ENCODE measurements around the gene NBL1. TPM values are rescaled to one million over a fixed set of nuclear protein-coding genes. Genes with fewer than 3 reads are reported as not detected.

The NBL1 gene
- total and polyA plus RNA-seq, 9 of the 15 experiments (the other 6 are each of a cell fraction or from before 2014, with no cell fraction given) = 0.10 to 3.7 (median 1.8) TPM; not detected in 1

GRCh38 chr1:19682257-19682656 lies 38.1 kb downstream of the NBL1 start:
- no peak overlapping the region for H2AFZ ChIP-seq (ENCODE audit: low read depth, low read length)
- no peak overlapping the region for H3K27ac ChIP-seq (ENCODE audit: extremely low read depth, low read depth, low read length)
- no peaks in the 10 kb centered on the region for H3K9me1 ChIP-seq (ENCODE audit: control insufficient read depth, insufficient read depth, low read length)
- in situ Hi-C loops (cut with MboI) = no loop called here
- no peak overlapping the region for H3K4me3 ChIP-seq
- 0% methylated on average over 3 of the region's 3 CpGs for WGBS (ENCODE audit: insufficient coverage, low coverage, missing lambda C conversion rate)
- no TSS peak for BruUV-seq (replicated peaks)
- H3K36me3 ChIP-seq (ENCODE audit: control insufficient read depth, insufficient read depth, low read length) = no peaks in the 10 kb centered on the region
- TF ChIP-seq ATF3 (IDR thresholded peaks at IDR 0.05) (0 out of 2 replicates have a peak, but pooled peaks have one; percentile 7), ATF3 (CRISPR knock-in tag; conservative IDR thresholded peaks at IDR 0.05) (no peak), ZNF639 (CRISPR knock-in tag; conservative IDR thresholded peaks at IDR 0.05 in 1 of 2, IDR thresholded peaks at IDR 0.05 in 1 of 2) (no peak), FOSL1 (tag; conservative IDR thresholded peaks at IDR 0.05) (peak; percentile 26; the same call in 1 of the 2 replicates), VEZF1 (CRISPR knock-in tag; IDR thresholded peaks at IDR 0.05) (no peak)
- peaks cover 0 to 9% of the 10 kb centered on the region in 2 experiments; a peak in 1 of 5 replicates for H3K4me1 ChIP-seq (replicated peaks in 1 of 2; ENCODE audit: control insufficient read depth in 2 of 2, insufficient read depth in 2 of 2, low read length in 2 of 2)
- no peaks in the 10 kb centered on the region for H3K9me3 ChIP-seq (replicated peaks; ENCODE audit: control insufficient read depth, insufficient read depth, low read depth, low read length)
- intact Hi-C loops (cut with micrococcal nuclease) = no loop called here
- POLR2A ChIA-PET = interaction anchor here (0.6 kb wide), 1 partner anchor 23 kb away, joined by 4 read pairs; no protein-coding TSS in a partner anchor
- no peak for FAIRE-seq
- ATAC-seq = peak; percentile 70
- H3K4me2 ChIP-seq (ENCODE audit: insufficient read depth, low read length) = no peak overlapping the region
- peak in 1 of 4 experiments; percentile 29 for DNase-seq (ENCODE audit: extremely low read depth in 1 of 4, low spot score in 3 of 4)
- peaks cover 22% of the 10 kb centered on the region; the same call in 1 of the 2 replicates for H4K20me1 ChIP-seq (replicated peaks; ENCODE audit: control insufficient read depth, insufficient read depth, low read length)
- H3K27me3 ChIP-seq (ENCODE audit: control insufficient read depth in 2 of 2, insufficient read depth in 2 of 2, low read length in 2 of 2) = peaks cover 24 to 44% of the 10 kb centered on the region in 2 experiments
- H3K79me2 ChIP-seq (ENCODE audit: control insufficient read depth, insufficient read depth, low read length) = no peaks in the 10 kb centered on the region
- no peak overlapping the region for H3K9ac ChIP-seq (ENCODE audit: insufficient read depth in 1 of 2, low read depth in 2 of 2, low read length in 2 of 2)
- CTCF ChIA-PET (ENCODE audit: low intra/inter-chr PET ratio) = no interaction called here
